IPS-15b (cell line): ENCODE measurements around the gene ARHGEF10L.

Experiments
- H3K27me3 ChIP-seq: one replicate; pipeline ENCODE4 v1.6.1; 2013; ENCODE audit warnings: low read length; ENCODE audit not compliant: control insufficient read depth, insufficient read depth
- H3K36me3 ChIP-seq: one replicate; pipeline ENCODE4 v1.6.1; 2013; ENCODE audit warnings: low read length; ENCODE audit not compliant: control insufficient read depth, insufficient read depth
- H3K4me1 ChIP-seq: one replicate; pipeline ENCODE4 v1.6.1; 2013; ENCODE audit warnings: mild to moderate bottlenecking, low read length; ENCODE audit not compliant: control insufficient read depth, insufficient read depth
- H3K4me3 ChIP-seq: one replicate; pipeline ENCODE4 v1.5.1; 2013; ENCODE audit warnings: low read depth, low read length
- H3K9ac ChIP-seq: one replicate; pipeline ENCODE4 v1.6.1; 2013; ENCODE audit warnings: low read depth, mild to moderate bottlenecking, low read length
- H3K9me3 ChIP-seq: one replicate; pipeline ENCODE4 v1.6.1; 2013; ENCODE audit warnings: mild to moderate bottlenecking, low read length; ENCODE audit not compliant: control insufficient read depth, insufficient read depth

ARHGEF10L gene

GRCh38 chr1:17678011-17678410, 138.5 kb downstream of the ARHGEF10L start:
- Histone ChIP-seq H3K36me3 (peaks cover 7% of the 10 kb centered on the region), H3K4me1 (no peaks in the 10 kb centered on the region), H3K9me3 (no peaks in the 10 kb centered on the region), H3K27me3 (no peaks in the 10 kb centered on the region), H3K4me3 (no peak overlapping the region), H3K9ac (no peak overlapping the region)

GRCh38 chr1:17679856-17680255, 140.4 kb downstream of the ARHGEF10L start:
- Histone ChIP-seq H3K9me3 (no peaks in the 10 kb centered on the region), H3K27me3 (no peaks in the 10 kb centered on the region), H3K4me1 (no peaks in the 10 kb centered on the region), H3K9ac (no peak overlapping the region), H3K36me3 (peaks cover 7% of the 10 kb centered on the region), H3K4me3 (no peak overlapping the region)

GRCh38 chr1:17680308-17680707, 140.8 kb downstream of the ARHGEF10L start:
- peaks cover 6% of the 10 kb centered on the region for H3K36me3 ChIP-seq
- no peaks in the 10 kb centered on the region for H3K27me3 ChIP-seq
- no peaks in the 10 kb centered on the region for H3K4me1 ChIP-seq
- no peak overlapping the region for H3K9ac ChIP-seq
- no peaks in the 10 kb centered on the region for H3K9me3 ChIP-seq
- no peak overlapping the region for H3K4me3 ChIP-seq

- Histone ChIP-seq H3K36me3 (peaks cover 4% of the 10 kb centered on the region), H3K27me3 (no peaks in the 10 kb centered on the region), H3K9me3 (no peaks in the 10 kb centered on the region), H3K4me1 (no peaks in the 10 kb centered on the region), H3K9ac (no peak overlapping the region), H3K4me3 (no peak overlapping the region)
Measured at GRCh38 chr1:17682400-17682799, 142.9 kb downstream of the ARHGEF10L start.

- no peaks in the 10 kb centered on the region for H3K27me3 ChIP-seq
- H3K36me3 ChIP-seq: peaks cover 15% of the 10 kb centered on the region
- no peak overlapping the region for H3K9ac ChIP-seq
- no peaks in the 10 kb centered on the region for H3K9me3 ChIP-seq
- H3K4me1 ChIP-seq: no peaks in the 10 kb centered on the region
- no peak overlapping the region for H3K4me3 ChIP-seq
Measured at GRCh38 chr1:17683598-17683997, 144.1 kb downstream of the ARHGEF10L start.

- no peak overlapping the region for H3K9ac ChIP-seq
- no peaks in the 10 kb centered on the region for H3K4me1 ChIP-seq
- H3K36me3 ChIP-seq: peaks cover 15% of the 10 kb centered on the region
- H3K27me3 ChIP-seq: no peaks in the 10 kb centered on the region
- H3K9me3 ChIP-seq: no peaks in the 10 kb centered on the region
- H3K4me3 ChIP-seq: no peak overlapping the region
Measured at GRCh38 chr1:17684810-17685209, 145.3 kb downstream of the ARHGEF10L start.

GRCh38 chr1:17686258-17686657, 146.8 kb downstream of the ARHGEF10L start:
- Histone ChIP-seq H3K4me1 (peaks cover 2% of the 10 kb centered on the region), H3K9ac (no peak overlapping the region), H3K4me3 (no peak overlapping the region), H3K9me3 (no peaks in the 10 kb centered on the region), H3K27me3 (no peaks in the 10 kb centered on the region), H3K36me3 (peaks cover 22% of the 10 kb centered on the region)

- H3K4me1 ChIP-seq: peaks cover 2% of the 10 kb centered on the region
- H3K4me3 ChIP-seq: no peak overlapping the region
- H3K9ac ChIP-seq: no peak overlapping the region
- no peaks in the 10 kb centered on the region for H3K9me3 ChIP-seq
- peaks cover 22% of the 10 kb centered on the region for H3K36me3 ChIP-seq
- H3K27me3 ChIP-seq: no peaks in the 10 kb centered on the region
Measured at GRCh38 chr1:17687145-17687544, 147.6 kb downstream of the ARHGEF10L start.

GRCh38 chr1:17688217-17688810, 148.8 kb downstream of the ARHGEF10L start:
- Histone ChIP-seq H3K4me3 (no peak overlapping the region), H3K9ac (no peak overlapping the region), H3K36me3 (peaks cover 24% of the 10 kb centered on the region), H3K9me3 (no peaks in the 10 kb centered on the region), H3K4me1 (peaks cover 2% of the 10 kb centered on the region), H3K27me3 (no peaks in the 10 kb centered on the region)

GRCh38 chr1:17689011-17689410, 149.5 kb downstream of the ARHGEF10L start:
- H3K9me3 ChIP-seq: no peaks in the 10 kb centered on the region
- peaks cover 25% of the 10 kb centered on the region for H3K36me3 ChIP-seq
- no peaks in the 10 kb centered on the region for H3K27me3 ChIP-seq
- H3K4me3 ChIP-seq: no peak overlapping the region
- H3K9ac ChIP-seq: no peak overlapping the region
- H3K4me1 ChIP-seq: peaks cover 2% of the 10 kb centered on the region

GRCh38 chr1:17690906-17691634, 151.6 kb downstream of the ARHGEF10L start:
- H3K36me3 ChIP-seq: peaks cover 34% of the 10 kb centered on the region
- H3K9ac ChIP-seq: no peak overlapping the region
- H3K27me3 ChIP-seq: no peaks in the 10 kb centered on the region
- H3K9me3 ChIP-seq: no peaks in the 10 kb centered on the region
- H3K4me3 ChIP-seq: no peak overlapping the region
- H3K4me1 ChIP-seq: peaks cover 2% of the 10 kb centered on the region

GRCh38 chr1:17692645-17693044, 153.1 kb downstream of the ARHGEF10L start:
- Histone ChIP-seq H3K36me3 (peaks cover 34% of the 10 kb centered on the region), H3K4me3 (no peak overlapping the region), H3K4me1 (peaks cover 2% of the 10 kb centered on the region), H3K9me3 (no peaks in the 10 kb centered on the region), H3K9ac (no peak overlapping the region), H3K27me3 (no peaks in the 10 kb centered on the region)
